PFSK-1 (cell line): ENCODE data around the gene AADACL4.

Experiments used
- FOXP2 ChIP-seq: optimal IDR thresholded peaks from 2 replicates; pipeline ENCODE3; 2011; ENCODE audit warnings: borderline replicate concordance, control low read depth, inconsistent platforms; ENCODE audit not compliant: insufficient read depth; ENCODE audit errors: extremely low read length, extremely low read depth
- POLR2AphosphoS5 ChIP-seq: IDR thresholded peaks from 2 replicates; pipeline ENCODE4 v1.6.1; 2012; ENCODE audit warnings: low read depth, mild to moderate bottlenecking, control low read depth, low read length, moderate library complexity
- REST ChIP-seq, 2 experiments: IDR thresholded peaks; 2 replicates each; pipeline versions ENCODE4 v1.6.1 to v1.8.0; 2011 to 2012; ENCODE audit warnings: low read depth in 2 of 2, low read length in 2 of 2, control low read depth in 1 of 2, inconsistent platforms in 1 of 2, mild to moderate bottlenecking in 1 of 2, moderate library complexity in 1 of 2; ENCODE audit not compliant: insufficient read depth in 1 of 2
- SIN3A ChIP-seq: IDR thresholded peaks from 2 replicates; pipeline ENCODE4 v1.6.1; 2012; ENCODE audit warnings: mild to moderate bottlenecking, low read length, moderate library complexity, borderline replicate concordance; ENCODE audit not compliant: insufficient read depth
- TAF1 ChIP-seq: IDR thresholded peaks from 2 replicates; pipeline ENCODE4 v1.6.1; 2012; ENCODE audit warnings: low read length, control low read depth, borderline replicate concordance; ENCODE audit not compliant: insufficient read depth

AADACL4 gene

GRCh38 chr1:12640237-12640957, 3.5 kb upstream of the AADACL4 start:
- no peak for TF ChIP-seq SIN3A
- no peak for TF ChIP-seq REST (IDR thresholded peaks at IDR 0.05; ENCODE audit: insufficient read depth in 1 of 2, low read depth in 2 of 2, low read length in 2 of 2)
- no peak for TF ChIP-seq POLR2AphosphoS5
- TF ChIP-seq TAF1 = no peak
- TF ChIP-seq FOXP2 = no peak

- no peak for TF ChIP-seq FOXP2
- no peak for TF ChIP-seq TAF1
These were observed 3.0 kb upstream of the AADACL4 start for GRCh38 chr1:12640958-12641272.

- TF ChIP-seq SIN3A (no peak), TAF1 (no peak), FOXP2 (no peak), POLR2AphosphoS5 (no peak), REST (IDR thresholded peaks at IDR 0.05; ENCODE audit: insufficient read depth in 1 of 2, low read depth in 2 of 2, low read length in 2 of 2) (no peak)
These were observed 806 bp upstream of the AADACL4 start for GRCh38 chr1:12643079-12643478.

- no peak for TF ChIP-seq REST (IDR thresholded peaks at IDR 0.05; ENCODE audit: insufficient read depth in 1 of 2, low read depth in 2 of 2, low read length in 2 of 2)
- no peak for TF ChIP-seq SIN3A
- no peak for TF ChIP-seq FOXP2
- TF ChIP-seq TAF1 = no peak
- TF ChIP-seq POLR2AphosphoS5 = no peak
These were observed 352 bp downstream of the AADACL4 start for GRCh38 chr1:12644237-12644636.

DNA sequence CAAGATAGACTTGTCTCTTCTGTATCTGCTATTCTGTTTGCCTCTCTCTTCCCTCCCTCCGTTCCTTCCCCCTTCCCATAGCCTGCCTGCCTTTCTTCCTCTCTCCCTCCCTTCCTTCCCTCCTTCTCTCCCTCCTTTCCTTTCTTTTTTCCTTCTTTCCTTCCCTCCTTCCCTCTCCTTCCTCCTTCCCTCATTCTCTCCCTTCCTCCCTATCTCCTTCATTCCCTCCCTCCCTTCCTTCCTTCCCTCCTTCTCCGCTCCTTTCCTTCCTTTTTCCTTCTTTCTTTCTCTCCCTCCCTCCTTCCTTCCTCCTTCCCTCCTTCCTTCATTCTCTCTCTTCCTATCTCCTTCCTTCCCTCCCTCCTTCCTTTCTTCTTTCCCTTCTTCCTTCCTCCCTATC, 944 bp downstream of the AADACL4 start:
- no peak for TF ChIP-seq SIN3A
- no peak for TF ChIP-seq POLR2AphosphoS5
- no peak for TF ChIP-seq FOXP2
- no peak for TF ChIP-seq REST (IDR thresholded peaks at IDR 0.05; ENCODE audit: insufficient read depth in 1 of 2, low read depth in 2 of 2, low read length in 2 of 2)
- no peak for TF ChIP-seq TAF1
